SK-N-SH (cell line): Measurements from ENCODE around the gene TLE1. TPM values are rescaled to one million over a fixed set of nuclear protein-coding genes. Genes with fewer than 3 reads are reported as not detected.
A peak's percentile ranks its signal among the peaks of the same experiment; 100 is the strongest.

ENCODE experiments used
- CTCF ChIA-PET: fragments of 300-600, 350-600 bp; formaldehyde crosslinking; extraction: SDS; loops from one replicate; lab custom pipeline; 2021; lab: Yijun Ruan, JAX
- POLR2A ChIA-PET: fragments of 350-600 bp; sonication (Branson Sonifier 250); formaldehyde crosslinking; extraction: SDS; loops from one replicate; lab custom pipeline; 2020; ENCODE audit warnings: antibody characterized with exemption, inconsistent platforms; lab: Yijun Ruan, JAX
- DNase-seq: peaks from one replicate; pipeline ENCODE4 v3.0.0; 2012
- H2AFZ ChIP-seq: fragments of 200-600 bp; sonication (generic); 2 replicates; pipeline ENCODE4 v1.8.1; 2016; ENCODE audit warnings: antibody characterized with exemption, mild to moderate bottlenecking, low read depth
- H3F3A ChIP-seq: fragments of 200-600 bp; sonication (generic); replicated peaks from 2 replicates; pipeline ENCODE3; 2016; ENCODE audit warnings: antibody characterized with exemption, mild to moderate bottlenecking; ENCODE audit not compliant: insufficient read depth
- H3K27ac ChIP-seq, 2 experiments: fragments of 200-500 bp in 1 of 2; fragments of 200-600 bp in 1 of 2; sonication (Bioruptor generic) in 1 of 2; sonication (generic), shearing (Covaris generic) in 1 of 2; 2 replicates each; pipeline versions ENCODE4 v1.5.1 to v1.6.1; 2014 to 2016; ENCODE audit warnings: low read depth in 2 of 2, inconsistent platforms in 1 of 2, low read length in 1 of 2, mild to moderate bottlenecking in 1 of 2, mixed read lengths in 1 of 2
- H3K27me3 ChIP-seq: fragments of 200-600 bp; sonication (generic), shearing (Covaris generic); 2 replicates; pipeline ENCODE4 v1.6.1; 2016; ENCODE audit warnings: mixed run types; ENCODE audit not compliant: insufficient read depth
- H3K36me3 ChIP-seq, 2 experiments: fragments of 200-500 bp in 1 of 2; fragments of 200-600 bp in 1 of 2; sonication (Bioruptor generic) in 1 of 2; sonication (generic) in 1 of 2; replicated peaks in 1 of 2; 2 replicates each; pipeline versions ENCODE3 to v1.5.1; 2014 to 2016; ENCODE audit warnings: low read length in 1 of 2, mild to moderate bottlenecking in 1 of 2; ENCODE audit not compliant: insufficient read depth in 2 of 2, control insufficient read depth in 1 of 2
- H3K4me1 ChIP-seq, 2 experiments: fragments of 200-500 bp in 1 of 2; fragments of 200-600 bp in 1 of 2; sonication (Bioruptor generic) in 1 of 2; sonication (generic), shearing (Covaris generic) in 1 of 2; 2 replicates each; pipeline versions ENCODE4 v1.5.1 to v1.6.1; 2014 to 2016; ENCODE audit warnings: low read depth in 1 of 2, low read length in 1 of 2, mixed run types in 1 of 2; ENCODE audit not compliant: insufficient read depth in 2 of 2, control insufficient read depth in 1 of 2
- H3K4me2 ChIP-seq: fragments of 200-600 bp; sonication (generic), shearing (Covaris generic); 2 replicates; pipeline ENCODE4 v1.6.1; 2017; ENCODE audit warnings: mixed run types
- H3K4me3 ChIP-seq, 2 experiments: fragments of 200-500 bp in 1 of 2; fragments of 200-600 bp in 1 of 2; sonication (Bioruptor generic) in 1 of 2; sonication (generic), shearing (Covaris generic) in 1 of 2; 2 replicates each; pipeline versions ENCODE4 v1.5.1 to v1.8.1; 2014 to 2016; ENCODE audit warnings: low read depth in 2 of 2, inconsistent platforms in 1 of 2, low read length in 1 of 2, mild to moderate bottlenecking in 1 of 2, mixed read lengths in 1 of 2, moderate library complexity in 1 of 2
- H3K79me2 ChIP-seq: fragments of 200-600 bp; sonication (generic); 2 replicates; pipeline ENCODE4 v1.8.1; 2017; ENCODE audit warnings: mild to moderate bottlenecking; ENCODE audit not compliant: insufficient read depth
- H3K9ac ChIP-seq: fragments of 200-600 bp; sonication (generic); 2 replicates; pipeline ENCODE4 v1.6.1; 2017; ENCODE audit warnings: mixed run types
- H3K9me2 ChIP-seq: fragments of 200-600 bp; sonication (generic); 2 replicates; pipeline ENCODE4 v1.6.1; 2017; ENCODE audit warnings: mixed run types
- H3K9me3 ChIP-seq: fragments of 200-600 bp; sonication (generic); 2 replicates; pipeline ENCODE4 v1.6.1; 2017; ENCODE audit warnings: mixed run types, mild to moderate bottlenecking, moderate library complexity
- H4K20me1 ChIP-seq: fragments of 200-600 bp; sonication (generic); 2 replicates; pipeline ENCODE4 v1.6.1; 2017; ENCODE audit warnings: mild to moderate bottlenecking, mixed run types; ENCODE audit not compliant: insufficient read depth
- CHD2 ChIP-seq: fragments of 150-350 bp; IDR thresholded peaks from 2 replicates; pipeline ENCODE4 v1.6.1; 2018; ENCODE audit warnings: low read length; ENCODE audit not compliant: partially characterized antibody
- EP300 ChIP-seq, 2 experiments: IDR thresholded peaks; 2 replicates each; pipeline versions ENCODE4 v1.4.0 to v1.6.1; 2012; ENCODE audit warnings: borderline replicate concordance in 1 of 2, low read depth in 1 of 2, low read length in 1 of 2
- FOSL2 ChIP-seq: IDR thresholded peaks from 2 replicates; pipeline ENCODE4 v1.4.0; 2012; ENCODE audit warnings: low read depth, mild to moderate bottlenecking, moderate library complexity, borderline replicate concordance
- FOXM1 ChIP-seq: IDR thresholded peaks from 2 replicates; pipeline ENCODE4 v1.4.0; 2012; ENCODE audit warnings: low read depth, mild to moderate bottlenecking
- JUND ChIP-seq: IDR thresholded peaks from 2 replicates; pipeline ENCODE4 v1.4.0; 2012
- MAX ChIP-seq: IDR thresholded peaks from 2 replicates; pipeline ENCODE4 v1.4.0; 2012; ENCODE audit warnings: low read depth
- MXI1 ChIP-seq: IDR thresholded peaks from 2 replicates; pipeline ENCODE4 v1.6.1; 2012; ENCODE audit warnings: mild to moderate bottlenecking, low read depth, low read length, improper control_type of control experiment
- NFIC ChIP-seq: IDR thresholded peaks from 2 replicates; pipeline ENCODE4 v1.4.0; 2012; ENCODE audit warnings: borderline replicate concordance
- POLR2AphosphoS5 ChIP-seq: IDR thresholded peaks from 2 replicates; pipeline ENCODE4 v1.6.1; 2012; ENCODE audit warnings: low read depth, low read length
- RAD21 ChIP-seq: IDR thresholded peaks from 2 replicates; pipeline ENCODE4 v1.6.1; 2012; ENCODE audit warnings: mild to moderate bottlenecking, low read length
- RFX5 ChIP-seq: IDR thresholded peaks from 2 replicates; pipeline ENCODE4 v1.6.1; 2012; ENCODE audit warnings: mild to moderate bottlenecking, improper control_type of control experiment, low read length
- RXRA ChIP-seq: IDR thresholded peaks from 2 replicates; pipeline ENCODE4 v1.4.0; 2012; ENCODE audit warnings: low read depth, mild to moderate bottlenecking, borderline replicate concordance
- SIN3A ChIP-seq: IDR thresholded peaks from 2 replicates; pipeline ENCODE4 v1.6.1; 2012; ENCODE audit warnings: low read depth, mild to moderate bottlenecking, low read length, moderate library complexity, borderline replicate concordance
- TAF1 ChIP-seq: IDR thresholded peaks from 2 replicates; pipeline ENCODE4 v1.6.1; 2012; ENCODE audit warnings: low read depth, mild to moderate bottlenecking, low read length, moderate library complexity, borderline replicate concordance
- TCF12 ChIP-seq: IDR thresholded peaks from 2 replicates; pipeline ENCODE4 v1.4.0; 2012
- TEAD4 ChIP-seq: IDR thresholded peaks from 2 replicates; pipeline ENCODE4 v1.4.0; 2012; ENCODE audit warnings: mild to moderate bottlenecking, borderline replicate concordance; ENCODE audit not compliant: insufficient read depth
- ZBTB33 ChIP-seq: IDR thresholded peaks from 2 replicates; pipeline ENCODE4 v1.4.0; 2012; ENCODE audit warnings: low read depth, borderline replicate concordance
- WGBS: methylation state at CpG from one replicate; pipeline ENCODE4 v1.1.6; 2017; ENCODE audit warnings: low lambda C conversion rate; 5-methylcytosine and 5-hydroxymethylcytosine counted together
- polyA plus RNA-seq, 3 experiments: library from polyadenylated mRNA; depleted of rRNA; stranded (reverse); fragments of >200 nt; gene quantifications; 2 replicates each; pipeline ENCODE4 v1.2.3, GENCODE V29; 2012
- TF ChIP-seq, protein P1 (sequence below): IDR thresholded peaks from 2 replicates; pipeline ENCODE4; 2012
- TF ChIP-seq, protein P2 (sequence below): fragments of 150-350 bp; IDR thresholded peaks from 2 replicates; pipeline ENCODE4 v1.6.1; 2017; ENCODE audit warnings: antibody characterized with exemption, low read length, low read depth, borderline replicate concordance

TLE1 gene
- polyA plus RNA-seq, 1 of the 3 experiments (the other 2 are of a cell fraction), result 33.0 TPM

GRCh38 chr9:81558091-81558830, 131.1 kb downstream of the TLE1 start:
- 36% methylated on average over 6 of the region's 6 CpGs for WGBS
- peaks cover 11% of the 10 kb centered on the region for H3F3A ChIP-seq
- H3K9ac ChIP-seq, result no peak overlapping the region
- H2AFZ ChIP-seq, result no peak overlapping the region
- H3K36me3 ChIP-seq, result no peaks in the 10 kb centered on the region
- H3K9me2 ChIP-seq, result no peaks in the 10 kb centered on the region
- no peaks in the 10 kb centered on the region for H3K9me3 ChIP-seq
- ChIA-PET POLR2A (no interaction called here), CTCF (no interaction called here)
- no peak for DNase-seq
- no peak overlapping the region for H3K4me3 ChIP-seq
- peak overlapping the region; percentile 80 to 85 for H3K27ac ChIP-seq
- TF ChIP-seq JUND (peak; percentile 21; the same call in 1 of the 2 replicates), EP300 (IDR thresholded peaks at IDR 0.05; ENCODE audit: borderline replicate concordance in 1 of 2, low read depth in 1 of 2, low read length in 1 of 2) (peak in 1 of 2 experiments; percentile 61; a peak in 1 of 4 replicates), TCF12 (peak; percentile 85), TEAD4 (peak; percentile 9; the same call in 1 of the 2 replicates), NFIC (peak; percentile 76; the same call in 1 of the 2 replicates), FOSL2 (no peak), CHD2 (no peak), TAF1 (0 out of 2 replicates have a peak, but pooled peaks have one; percentile 13), POLR2AphosphoS5 (peak; percentile 58; the same call in 1 of the 2 replicates), FOXM1 (no peak)
- TF ChIP-seq, protein P1, sequence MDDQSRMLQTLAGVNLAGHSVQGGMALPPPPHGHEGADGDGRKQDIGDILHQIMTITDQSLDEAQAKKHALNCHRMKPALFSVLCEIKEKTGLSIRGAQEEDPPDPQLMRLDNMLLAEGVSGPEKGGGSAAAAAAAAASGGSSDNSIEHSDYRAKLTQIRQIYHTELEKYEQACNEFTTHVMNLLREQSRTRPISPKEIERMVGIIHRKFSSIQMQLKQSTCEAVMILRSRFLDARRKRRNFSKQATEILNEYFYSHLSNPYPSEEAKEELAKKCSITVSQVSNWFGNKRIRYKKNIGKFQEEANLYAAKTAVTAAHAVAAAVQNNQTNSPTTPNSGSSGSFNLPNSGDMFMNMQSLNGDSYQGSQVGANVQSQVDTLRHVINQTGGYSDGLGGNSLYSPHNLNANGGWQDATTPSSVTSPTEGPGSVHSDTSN, result peak; percentile 63
- H4K20me1 ChIP-seq, result no peaks in the 10 kb centered on the region
- peak overlapping the region; percentile 8; the same call in 1 of the 2 replicates for H3K4me2 ChIP-seq
- peaks cover 7 to 41% of the 10 kb centered on the region in 2 experiments for H3K4me1 ChIP-seq
- no peaks in the 10 kb centered on the region for H3K79me2 ChIP-seq
- no peaks in the 10 kb centered on the region for H3K27me3 ChIP-seq

- no peak for DNase-seq
- no peak overlapping the region for H3K4me2 ChIP-seq
- CTCF ChIA-PET, result interaction anchor here (1.1 kb wide), 1 partner anchor 15 kb away, joined by 3 read pairs; no protein-coding TSS in a partner anchor
- peaks cover 7 to 35% of the 10 kb centered on the region in 2 experiments for H3K4me1 ChIP-seq
- H3K9ac ChIP-seq, result no peak overlapping the region
- H3K27ac ChIP-seq, result peak overlapping the region; percentile 80 to 85; a peak in 2 of 4 replicates
- H3K36me3 ChIP-seq, result no peaks in the 10 kb centered on the region
- no peak overlapping the region for H3K4me3 ChIP-seq
- WGBS, result 82% methylated on average over 2 of the region's 2 CpGs
- H3K9me2 ChIP-seq, result no peaks in the 10 kb centered on the region
- H3K79me2 ChIP-seq, result no peaks in the 10 kb centered on the region
- H2AFZ ChIP-seq, result no peak overlapping the region
- H3K27me3 ChIP-seq, result no peaks in the 10 kb centered on the region
- H3K9me3 ChIP-seq, result no peaks in the 10 kb centered on the region
- POLR2A ChIA-PET, result no interaction called here
- peaks cover 11% of the 10 kb centered on the region for H3F3A ChIP-seq
- H4K20me1 ChIP-seq, result no peaks in the 10 kb centered on the region
- no peak for TF ChIP-seq MAX
- TF ChIP-seq RFX5, result no peak
- no peak for TF ChIP-seq ZBTB33
- TF ChIP-seq, protein P1, result no peak
- TF ChIP-seq, protein P2, sequence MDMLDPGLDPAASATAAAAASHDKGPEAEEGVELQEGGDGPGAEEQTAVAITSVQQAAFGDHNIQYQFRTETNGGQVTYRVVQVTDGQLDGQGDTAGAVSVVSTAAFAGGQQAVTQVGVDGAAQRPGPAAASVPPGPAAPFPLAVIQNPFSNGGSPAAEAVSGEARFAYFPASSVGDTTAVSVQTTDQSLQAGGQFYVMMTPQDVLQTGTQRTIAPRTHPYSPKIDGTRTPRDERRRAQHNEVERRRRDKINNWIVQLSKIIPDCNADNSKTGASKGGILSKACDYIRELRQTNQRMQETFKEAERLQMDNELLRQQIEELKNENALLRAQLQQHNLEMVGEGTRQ, result no peak
- no peak for TF ChIP-seq FOSL2
- TF ChIP-seq SIN3A, result no peak
- no peak for TF ChIP-seq MXI1
- no peak for TF ChIP-seq CHD2
- TF ChIP-seq RXRA, result no peak
- TF ChIP-seq RAD21, result no peak
These were observed 131.8 kb downstream of the TLE1 start for GRCh38 chr9:81557452-81558090.
